SK-N-SH treated with all-trans-retinoic acid at 6 μM for 48 hours (cell line): ENCODE data around the gene RNF43.

Experiments used
- BACH2 ChIP-seq: fragments of 250-450 bp; sonication (Bioruptor Pico); IDR thresholded peaks from 2 replicates; pipeline ENCODE4 v1.9.0; 2021; ENCODE audit warnings: mild to moderate bottlenecking, borderline replicate concordance
- CSRNP3 ChIP-seq: fragments of 250-450 bp; sonication (Bioruptor Pico); IDR thresholded peaks from 2 replicates; pipeline ENCODE4 v1.5.1; 2021; ENCODE audit warnings: mild to moderate bottlenecking, moderate library complexity
- ESRRG ChIP-seq: fragments of 250-450 bp; sonication (Bioruptor Pico); IDR thresholded peaks from 2 replicates; pipeline ENCODE4 v1.6.1; 2021; ENCODE audit warnings: mild to moderate bottlenecking
- POU6F1 ChIP-seq: fragments of 250-450 bp; sonication (Bioruptor Pico); IDR thresholded peaks from 2 replicates; pipeline ENCODE4 v1.8.0; 2021; ENCODE audit warnings: low read depth, mild to moderate bottlenecking, moderate library complexity, borderline replicate concordance
- TSHZ2 ChIP-seq: fragments of 250-450 bp; sonication (Bioruptor Pico); IDR thresholded peaks from 2 replicates; pipeline ENCODE4 v1.5.0; 2020; ENCODE audit warnings: mild to moderate bottlenecking, moderate library complexity
- ZFP3 ChIP-seq: fragments of 250-450 bp; sonication (Bioruptor Pico); IDR thresholded peaks from 2 replicates; pipeline ENCODE4 v1.5.0; 2020; ENCODE audit warnings: mild to moderate bottlenecking, moderate library complexity
- ZFP30 ChIP-seq: fragments of 450-650 bp; formaldehyde crosslinking; IDR thresholded peaks from 2 replicates; pipeline ENCODE4 v1.5.0; 2022; ENCODE audit warnings: mild to moderate bottlenecking, moderate library complexity

- TF ChIP-seq ZFP30 (no peak), BACH2 (CRISPR knock-in tag) (no peak), TSHZ2 (CRISPR knock-in tag) (no peak), ZFP3 (CRISPR knock-in tag) (no peak), ESRRG (no peak), POU6F1 (CRISPR knock-in tag) (no peak), CSRNP3 (CRISPR knock-in tag) (no peak)
Measured at GRCh38 chr17:58446086-58446485, 28.8 kb upstream of the RNF43 start.
